22Rv1 (cell line): ENCODE results near the gene UNC13C.

Experiments
- CTCF ChIP-seq: fragments of 450-650 bp; IDR thresholded peaks from 2 replicates; pipeline ENCODE4 v1.5.1; 2017; ENCODE audit warnings: mild to moderate bottlenecking
- ZFX ChIP-seq: fragments of 450-650 bp; IDR thresholded peaks from 2 replicates; pipeline ENCODE4 v1.6.1; 2017; ENCODE audit warnings: antibody characterized with exemption, borderline replicate concordance

GRCh38 chr15:54681584-54681983 lies 703.3 kb downstream of the UNC13C start:
- TF ChIP-seq CTCF = no peak
- TF ChIP-seq ZFX = no peak
